Measurements from ENCODE around the gene RTP5.
A peak's percentile ranks its signal among the peaks of the same experiment; 100 is the strongest.

RTP5 gene

GRCh38 chr2:241890524-241891235 is 21.2 kb downstream of the RTP5 start:
- DNase-seq, result no peak

- no peak for DNase-seq
Observed at GRCh38 chr2:241891315-241891987, 21.9 kb downstream of the RTP5 start.

DNA sequence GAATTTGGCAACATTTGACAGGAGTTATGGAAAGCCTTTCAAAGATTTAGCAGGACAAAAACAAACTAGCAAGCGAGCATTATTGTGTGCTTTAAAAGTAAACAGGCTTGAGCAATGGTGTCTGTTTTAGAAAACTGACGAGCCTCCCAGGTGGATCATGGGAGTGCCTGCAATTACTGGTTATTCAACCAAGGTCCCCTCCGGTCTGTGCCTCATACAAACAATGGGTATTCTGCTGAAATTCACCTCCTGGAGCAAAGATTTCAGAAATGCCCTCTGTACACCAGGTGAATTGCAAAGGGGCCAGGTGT is 22.4 kb downstream of the RTP5 start:
- DNase-seq, result no peak

DNA sequence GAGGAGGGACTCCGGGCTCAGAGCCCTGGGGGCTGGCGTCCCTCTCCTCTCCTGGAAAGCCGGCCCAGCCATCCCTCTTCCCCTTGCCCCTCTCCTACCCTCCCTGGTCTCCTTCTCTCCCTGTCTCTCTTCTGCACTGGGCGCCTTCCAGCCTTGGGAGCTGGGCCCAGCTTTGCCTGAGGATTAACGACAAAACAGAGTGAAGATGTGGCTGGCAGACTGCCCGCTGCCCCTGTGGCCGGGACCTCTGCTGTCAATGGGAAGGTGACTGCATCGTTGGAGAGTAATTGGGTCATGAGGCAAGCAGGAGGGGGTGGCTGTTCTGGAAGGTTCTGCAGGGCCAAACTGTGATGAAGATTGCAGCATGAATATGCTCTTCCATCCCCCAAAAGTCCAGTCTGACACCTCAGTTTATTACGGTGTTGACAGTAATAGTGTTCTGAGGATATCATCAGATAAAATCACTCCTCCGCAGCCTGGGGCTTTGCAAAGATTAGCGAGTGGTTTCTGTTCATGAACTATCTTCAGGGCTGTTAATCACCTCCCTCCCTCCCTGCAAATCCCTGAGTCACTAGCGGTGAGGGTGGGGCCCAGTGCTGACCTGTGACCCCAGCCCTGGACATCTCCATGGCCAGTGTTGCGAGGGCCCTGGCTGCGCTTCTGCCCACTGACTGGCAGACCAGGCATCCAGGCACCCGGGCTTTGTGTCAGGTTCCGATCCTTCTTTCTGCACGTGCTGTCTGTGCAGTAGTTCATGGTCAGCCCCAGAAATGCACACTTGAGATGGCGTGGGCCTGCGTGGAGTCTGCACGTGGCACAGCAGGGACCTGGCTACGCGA is 23.0 kb downstream of the RTP5 start:
- no peak for DNase-seq

- no peak for DNase-seq
Observed at GRCh38 chr2:241893265-241893664, 23.7 kb downstream of the RTP5 start.

GRCh38 chr2:241894056-241894641 is 24.6 kb downstream of the RTP5 start:
- no peak for DNase-seq

DNA sequence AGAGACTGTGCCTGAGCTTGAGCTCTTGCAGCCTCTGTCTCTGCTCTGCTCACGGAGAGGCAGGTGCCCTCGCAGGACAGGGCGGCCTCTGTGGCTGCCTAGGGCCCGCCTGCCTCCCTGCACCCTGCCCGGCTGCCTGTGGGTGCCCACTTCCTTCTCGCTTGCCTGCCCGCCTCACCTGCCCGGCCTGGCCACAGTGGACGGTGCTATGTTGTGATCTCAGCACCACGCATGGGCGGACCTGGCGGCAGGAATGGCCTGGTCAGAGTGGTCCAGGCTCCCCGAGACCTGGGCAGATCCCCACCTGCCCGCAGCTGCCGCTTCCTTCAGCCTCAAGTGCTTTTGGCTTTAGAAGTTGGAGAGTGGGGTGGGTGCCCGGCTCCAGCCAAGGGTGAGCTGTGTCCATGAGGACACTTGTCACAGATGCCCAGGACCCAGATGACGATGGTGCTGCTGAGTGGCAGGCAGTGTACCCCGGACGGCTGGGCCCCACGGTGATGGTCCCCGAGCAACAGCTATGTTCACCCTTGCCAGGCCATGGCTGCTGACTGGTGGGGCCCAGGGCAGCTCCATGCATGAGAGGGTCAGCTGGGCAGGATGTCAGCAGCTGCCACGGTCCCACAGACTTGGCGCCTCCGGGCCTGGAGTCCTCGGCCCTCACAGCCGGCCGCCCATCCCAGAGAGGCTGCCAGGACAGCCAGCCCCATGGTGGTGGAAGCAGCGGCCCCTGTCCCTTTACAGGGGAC is 25.3 kb downstream of the RTP5 start:
- DNase-seq, result no peak

DNA sequence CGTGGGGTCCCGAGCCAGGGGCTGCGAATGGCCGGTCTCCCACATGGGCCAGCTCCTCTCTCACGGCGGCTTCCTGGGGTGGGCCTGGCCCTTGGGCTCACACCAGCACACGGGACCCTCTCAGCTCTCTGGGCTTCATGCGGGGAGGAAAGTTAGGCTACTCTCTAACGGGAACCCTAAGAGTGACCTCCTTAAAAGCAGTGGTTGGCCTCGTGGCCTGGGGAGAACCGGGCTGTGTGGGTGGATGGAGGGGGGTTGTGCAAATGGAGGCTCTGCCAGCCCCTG is 25.8 kb downstream of the RTP5 start:
- DNase-seq, result no peak

GRCh38 chr2:241895712-241896641 is 26.4 kb downstream of the RTP5 start:
- no peak for DNase-seq

DNA sequence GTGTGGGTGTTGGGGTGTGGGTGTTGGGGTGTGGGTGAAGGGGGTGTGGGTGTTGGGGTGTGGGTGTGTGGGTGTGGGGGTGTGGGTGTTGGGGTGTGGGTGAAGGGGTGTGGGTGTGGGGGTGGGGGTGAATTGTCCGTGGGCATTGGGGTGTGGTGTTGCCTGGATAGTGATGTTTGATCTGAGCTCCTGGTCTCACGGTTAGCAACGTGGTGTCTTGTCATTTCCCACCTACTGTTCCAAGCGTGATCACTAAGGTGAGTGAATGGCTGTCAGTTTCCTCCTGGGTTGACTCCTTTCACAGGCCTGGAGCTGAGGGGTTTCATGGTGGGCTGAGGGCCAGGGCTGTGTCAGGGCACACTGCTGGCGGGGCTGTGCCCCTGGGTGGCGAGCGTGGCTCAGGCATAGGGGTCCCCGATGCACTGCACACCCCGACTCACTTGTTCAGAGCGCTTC is 27.2 kb downstream of the RTP5 start:
- no peak for DNase-seq

DNA sequence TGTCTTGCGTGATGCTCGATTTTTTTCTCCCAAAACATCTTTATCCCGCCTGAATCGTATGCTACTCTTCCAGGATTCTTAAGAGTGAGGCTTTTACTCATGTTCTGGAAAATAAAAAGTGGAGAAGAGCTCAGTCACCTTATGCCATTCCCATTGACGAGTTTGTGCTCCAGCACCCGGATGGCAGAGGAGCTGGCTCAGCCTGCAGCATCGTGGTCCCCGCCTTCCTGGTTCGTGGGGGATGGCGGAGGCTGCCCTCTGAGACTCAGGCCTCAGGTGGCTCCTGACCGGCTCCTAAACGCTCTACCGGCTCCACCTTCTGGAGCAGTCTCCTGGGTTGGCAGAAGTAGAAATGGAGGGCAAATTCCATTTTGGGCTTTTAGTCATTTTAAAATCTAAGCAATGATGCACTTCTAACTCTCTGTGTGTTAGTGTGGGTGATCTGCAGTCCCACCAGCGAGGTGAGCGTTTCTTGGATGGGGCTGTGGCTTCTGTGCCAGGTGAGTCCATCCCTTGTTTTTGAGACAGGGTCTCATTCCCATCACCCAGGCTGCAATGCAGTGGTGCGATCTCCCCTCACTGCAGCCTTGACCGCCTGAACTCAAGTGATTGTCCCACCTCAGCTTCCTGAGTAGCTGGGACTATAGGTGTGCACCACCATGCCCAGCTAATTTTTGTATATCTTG is 27.8 kb downstream of the RTP5 start:
- no peak for DNase-seq

DNA sequence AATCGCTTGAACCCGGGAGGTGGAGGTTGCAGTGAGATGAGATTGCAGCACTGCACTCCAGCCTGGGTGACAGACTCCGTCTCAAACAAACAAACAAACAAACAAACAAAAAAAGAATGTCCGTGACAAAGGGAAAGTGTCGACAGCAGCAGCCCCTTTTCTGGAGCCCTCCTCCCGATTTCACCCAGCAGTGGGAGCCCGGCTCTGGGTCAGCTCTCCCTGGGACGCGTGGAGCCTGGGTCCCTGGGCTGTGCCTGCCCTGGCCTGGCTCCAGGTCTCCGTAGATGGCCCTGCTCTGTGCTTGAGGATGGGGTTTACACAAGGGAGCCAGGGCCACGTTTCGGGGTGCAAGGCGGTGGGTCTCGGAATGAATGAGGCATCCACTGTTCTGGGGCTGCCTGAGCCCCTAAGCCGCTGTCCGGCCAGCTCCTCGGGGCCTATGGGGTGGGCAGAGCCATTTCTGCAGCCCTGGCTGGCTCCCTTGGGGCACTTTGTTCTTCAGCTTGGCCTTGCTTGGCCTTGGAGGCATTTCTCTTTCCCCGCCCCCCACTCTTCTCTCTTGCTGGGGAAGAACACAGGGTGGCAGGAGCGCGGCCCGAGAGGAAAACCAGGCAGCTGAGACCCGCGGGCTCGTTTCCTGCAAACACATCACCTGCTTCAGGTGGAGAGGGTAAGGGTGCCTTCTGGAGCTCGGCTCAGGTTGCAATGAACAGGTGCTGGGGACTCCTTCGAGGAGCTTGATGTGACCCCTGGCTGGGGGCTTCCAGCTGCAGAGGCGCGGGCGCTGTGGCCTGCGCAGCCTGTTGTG is 29.1 kb downstream of the RTP5 start:
- peak; percentile 16 to 45 for DNase-seq

GRCh38 chr2:241900251-241901017 is 30.9 kb downstream of the RTP5 start:
- no peak for DNase-seq

DNA sequence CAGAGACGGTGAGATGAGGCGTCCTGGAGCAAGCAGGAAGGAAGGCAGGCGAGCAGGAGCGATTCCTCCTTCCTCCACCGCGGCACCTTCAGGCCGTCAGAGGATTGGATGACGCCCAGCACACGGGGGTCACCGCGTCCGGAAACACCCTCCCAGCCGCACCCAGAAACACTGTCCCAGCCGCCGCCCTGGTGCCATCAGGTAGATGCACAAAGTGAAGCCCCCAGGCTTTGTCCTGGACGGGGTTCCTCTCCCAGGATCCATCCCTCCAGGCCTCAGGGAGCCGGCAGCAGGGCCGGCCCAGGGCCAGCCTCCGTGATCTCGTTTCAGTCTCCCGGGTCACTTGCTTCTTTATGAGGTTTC is 31.5 kb downstream of the RTP5 start:
- no peak for DNase-seq

DNA sequence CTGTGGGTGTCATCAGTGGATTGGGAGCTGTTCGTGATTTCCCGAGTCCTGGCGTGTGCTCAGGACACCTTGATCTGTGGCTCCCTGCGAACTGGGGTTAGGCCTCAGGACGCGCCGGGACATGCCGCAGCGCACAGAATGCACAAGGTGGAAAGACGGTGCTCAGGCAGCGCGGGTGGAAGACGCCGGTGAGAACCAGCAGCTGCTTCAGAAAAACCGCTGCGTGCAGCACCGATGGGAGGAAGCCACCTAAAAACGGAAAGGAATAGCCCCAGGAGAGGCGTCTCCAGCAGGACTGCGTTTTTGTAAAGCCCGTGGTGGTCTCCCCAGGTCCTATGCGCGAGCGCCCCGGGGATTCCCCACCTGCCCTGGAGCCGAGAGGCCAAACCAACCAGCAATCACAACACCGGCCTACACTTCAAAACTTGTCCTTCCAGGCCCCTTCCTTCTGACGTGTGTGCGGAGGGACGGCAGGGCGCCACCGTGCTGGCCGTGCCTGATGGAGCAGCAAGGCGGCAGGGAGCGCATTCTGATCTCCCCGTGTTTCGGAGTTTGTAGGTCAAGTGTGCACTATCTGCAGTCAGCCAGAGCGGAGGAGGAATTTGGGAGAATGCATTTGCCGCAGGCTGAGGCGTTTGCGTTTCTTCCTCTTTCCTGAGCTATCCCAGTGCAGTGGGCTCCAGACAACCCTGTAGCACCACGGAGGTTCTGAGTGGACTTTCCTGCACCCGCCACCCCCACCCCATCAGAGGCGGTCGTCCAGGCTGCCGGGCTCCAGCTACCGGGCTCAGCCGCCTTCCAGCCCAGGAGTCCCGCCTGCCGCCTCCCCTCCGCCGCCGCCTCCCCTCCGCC is 32.2 kb downstream of the RTP5 start:
- no peak for DNase-seq

- no peak for DNase-seq
Observed at GRCh38 chr2:241902357-241902991, 32.9 kb downstream of the RTP5 start.

GRCh38 chr2:241903121-241904010 is 33.8 kb downstream of the RTP5 start:
- no peak for DNase-seq

All from NCI-H187 (cell line).